ENCODE results near the gene MAP4K3.

- no peak for TF ChIP-seq POLR2AphosphoS5 (IDR thresholded peaks at IDR 0.05; ENCODE audit: low read depth, low read length)
- TF ChIP-seq CTCF (IDR thresholded peaks at IDR 0.05): no peak
- no peak for TF ChIP-seq TCF7L2 (IDR thresholded peaks at IDR 0.05; ENCODE audit: low read depth, low read length)
- TF ChIP-seq SIN3A (IDR thresholded peaks at IDR 0.05; ENCODE audit: borderline replicate concordance, insufficient read depth, low read depth, low read length): no peak
Measured at GRCh38 chr2:39304200-39304599, 132.9 kb downstream of the MAP4K3 start.

All from Panc1 (cell line).